GM12872 (cell line): ENCODE results near the gene LRRTM3.

Source experiments
- CTCF ChIP-seq: IDR thresholded peaks from 3 replicates; pipeline ENCODE4 v1.5.1; 2011; ENCODE audit warnings: low read depth, mild to moderate bottlenecking, low read length, moderate library complexity; ENCODE audit not compliant: insufficient read depth

The LRRTM3 gene

GRCh38 chr10:67088036-67088435 lies 162.2 kb downstream of the LRRTM3 start:
- no peak for TF ChIP-seq CTCF

- no peak for TF ChIP-seq CTCF
Observed at GRCh38 chr10:67095531-67095930, 169.7 kb downstream of the LRRTM3 start.

GRCh38 chr10:67098461-67098860 lies 172.6 kb downstream of the LRRTM3 start:
- TF ChIP-seq CTCF = no peak

- TF ChIP-seq CTCF = no peak
Observed at GRCh38 chr10:67100951-67101350, 175.1 kb downstream of the LRRTM3 start.

- TF ChIP-seq CTCF = no peak
Observed at GRCh38 chr10:67107670-67108069, 181.8 kb downstream of the LRRTM3 start.

- TF ChIP-seq CTCF = no peak
Observed at GRCh38 chr10:67110286-67110685, 184.4 kb downstream of the LRRTM3 start.

- TF ChIP-seq CTCF = no peak
Observed at GRCh38 chr10:67112765-67113164, 186.9 kb downstream of the LRRTM3 start.

- no peak for TF ChIP-seq CTCF
Observed at GRCh38 chr10:67114945-67115344, 189.1 kb downstream of the LRRTM3 start.
